ENCODE results near the gene INAVA.

Gene INAVA

DNA sequence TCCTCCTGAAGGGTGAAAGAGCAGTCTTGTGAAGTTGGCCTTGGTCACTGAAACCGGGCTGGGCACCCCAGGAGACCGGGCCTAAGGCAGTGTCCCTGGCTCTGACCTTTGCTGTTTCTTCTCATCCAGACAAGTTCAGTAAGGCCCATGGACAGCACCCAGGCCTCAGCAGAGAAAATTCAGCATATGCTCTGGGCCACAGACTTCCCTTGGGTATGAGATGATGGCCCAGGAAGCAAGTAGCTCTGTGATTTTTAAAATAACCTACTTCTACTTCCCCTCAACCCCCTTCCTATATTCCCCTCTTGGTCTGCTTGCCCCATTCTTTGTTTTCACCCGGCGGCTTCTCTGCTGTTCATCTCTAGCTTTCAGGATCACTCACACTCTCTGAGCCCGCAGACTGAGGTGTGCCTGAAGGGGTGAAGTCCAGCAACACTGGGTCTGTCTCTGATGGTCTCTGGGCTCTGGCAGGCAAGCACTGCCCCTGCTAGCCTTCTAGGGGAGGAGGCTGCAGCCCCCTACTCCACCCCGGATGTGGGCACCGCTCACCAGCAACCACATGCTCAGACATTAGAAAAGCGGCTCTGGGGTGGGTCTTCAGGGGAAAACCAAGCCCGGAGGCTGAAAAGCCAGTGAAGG is 24.8 kb upstream of the INAVA start:
- no peak for TF ChIP-seq GATA1 (IDR thresholded peaks at IDR 0.05; ENCODE audit: low read depth, low read length)
- no peak for TF ChIP-seq POLR2A (IDR thresholded peaks at IDR 0.05; ENCODE audit: low read length)

DNA sequence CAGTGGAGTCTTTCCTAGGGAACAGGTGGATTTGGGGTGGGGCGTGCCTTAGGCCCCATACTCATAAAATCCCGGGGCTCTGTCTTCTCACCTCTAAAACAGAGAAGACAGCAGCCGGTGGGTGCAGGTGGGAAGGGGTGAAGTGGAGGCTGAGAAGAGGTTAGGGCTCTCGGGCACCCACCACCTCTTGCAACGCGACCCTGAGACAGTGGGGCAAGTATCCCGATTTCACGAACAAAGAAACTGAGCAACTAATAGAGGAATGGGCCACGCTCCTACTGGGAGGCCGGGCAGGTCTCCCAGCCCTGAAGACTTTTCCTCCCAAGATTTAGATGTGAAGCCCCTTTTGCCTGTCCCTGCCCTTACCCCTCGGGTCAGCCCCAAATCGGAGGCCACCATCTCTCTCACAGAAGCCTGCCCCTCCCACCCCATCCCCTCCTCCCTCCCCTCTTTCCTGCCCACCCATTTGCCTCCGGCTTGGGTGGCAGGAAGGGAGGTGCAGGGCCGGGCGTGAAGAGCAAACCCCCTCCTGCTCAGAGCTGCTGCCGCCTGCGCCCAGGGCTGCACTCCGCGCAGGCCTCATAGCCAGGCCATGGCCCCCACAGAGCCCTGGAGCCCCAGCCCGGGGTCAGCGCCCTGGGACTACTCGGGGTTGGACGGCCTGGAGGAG is 22.1 kb upstream of the INAVA start, which contains the start of gene GPR25:
GPR25 (plus strand) TSS at position 536 of the 670 bp plus-strand sequence; CDS start at position 593, 57 bp downstream.
- DNase-seq, result no peak
- no peak for TF ChIP-seq GATA1 (IDR thresholded peaks at IDR 0.05; ENCODE audit: low read depth, low read length)
- TF ChIP-seq POLR2A (IDR thresholded peaks at IDR 0.05; ENCODE audit: low read length), result no peak

More for the DNA sequence above, 24.8 kb upstream of the INAVA start:
- no peak for DNase-seq

DNA sequence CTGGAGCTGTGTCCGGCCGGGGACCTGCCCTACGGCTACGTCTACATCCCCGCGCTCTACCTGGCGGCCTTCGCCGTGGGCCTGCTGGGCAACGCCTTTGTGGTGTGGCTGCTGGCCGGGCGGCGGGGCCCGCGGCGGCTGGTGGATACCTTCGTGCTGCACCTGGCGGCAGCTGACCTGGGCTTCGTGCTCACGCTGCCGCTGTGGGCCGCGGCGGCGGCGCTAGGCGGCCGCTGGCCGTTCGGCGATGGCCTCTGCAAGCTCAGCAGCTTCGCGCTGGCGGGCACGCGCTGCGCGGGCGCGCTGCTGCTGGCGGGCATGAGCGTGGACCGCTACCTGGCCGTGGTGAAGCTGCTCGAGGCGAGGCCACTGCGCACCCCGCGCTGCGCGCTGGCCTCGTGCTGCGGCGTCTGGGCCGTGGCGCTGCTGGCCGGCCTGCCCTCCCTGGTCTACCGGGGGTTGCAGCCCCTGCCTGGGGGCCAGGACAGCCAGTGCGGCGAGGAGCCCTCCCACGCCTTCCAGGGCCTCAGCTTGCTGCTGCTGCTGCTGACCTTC is 21.5 kb upstream of the INAVA start:
- no peak for DNase-seq
- TF ChIP-seq GATA1 (IDR thresholded peaks at IDR 0.05; ENCODE audit: low read depth, low read length) (no peak), POLR2A (IDR thresholded peaks at IDR 0.05; ENCODE audit: low read length) (no peak)

DNA sequence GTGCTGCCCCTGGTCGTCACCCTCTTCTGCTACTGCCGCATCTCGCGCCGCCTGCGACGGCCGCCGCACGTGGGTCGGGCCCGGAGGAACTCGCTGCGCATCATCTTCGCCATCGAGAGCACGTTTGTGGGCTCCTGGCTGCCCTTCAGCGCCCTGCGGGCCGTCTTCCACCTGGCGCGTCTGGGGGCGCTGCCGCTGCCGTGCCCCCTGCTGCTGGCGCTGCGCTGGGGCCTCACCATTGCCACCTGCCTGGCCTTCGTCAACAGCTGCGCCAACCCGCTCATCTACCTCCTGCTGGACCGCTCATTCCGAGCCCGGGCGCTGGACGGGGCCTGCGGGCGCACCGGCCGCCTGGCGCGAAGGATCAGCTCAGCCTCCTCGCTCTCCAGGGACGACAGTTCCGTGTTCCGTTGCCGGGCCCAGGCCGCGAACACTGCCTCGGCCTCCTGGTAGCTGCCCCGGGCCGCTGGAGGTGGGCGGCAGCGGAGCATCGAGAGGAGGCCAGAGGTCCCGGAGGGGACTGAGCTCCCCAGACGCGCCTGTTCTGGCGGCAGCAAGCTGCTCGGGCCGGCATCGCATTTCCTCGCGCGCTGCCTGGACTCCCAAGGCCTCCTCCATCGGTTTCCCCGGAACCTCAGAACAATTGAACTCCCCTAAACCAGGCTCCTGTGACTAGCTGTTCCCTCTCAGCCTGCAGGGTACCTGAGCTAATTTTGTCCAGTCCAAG is 20.9 kb upstream of the INAVA start:
- TF ChIP-seq POLR2A (IDR thresholded peaks at IDR 0.05; ENCODE audit: low read length) (no peak), GATA1 (IDR thresholded peaks at IDR 0.05; ENCODE audit: low read depth, low read length) (no peak)
- no peak for DNase-seq

DNA sequence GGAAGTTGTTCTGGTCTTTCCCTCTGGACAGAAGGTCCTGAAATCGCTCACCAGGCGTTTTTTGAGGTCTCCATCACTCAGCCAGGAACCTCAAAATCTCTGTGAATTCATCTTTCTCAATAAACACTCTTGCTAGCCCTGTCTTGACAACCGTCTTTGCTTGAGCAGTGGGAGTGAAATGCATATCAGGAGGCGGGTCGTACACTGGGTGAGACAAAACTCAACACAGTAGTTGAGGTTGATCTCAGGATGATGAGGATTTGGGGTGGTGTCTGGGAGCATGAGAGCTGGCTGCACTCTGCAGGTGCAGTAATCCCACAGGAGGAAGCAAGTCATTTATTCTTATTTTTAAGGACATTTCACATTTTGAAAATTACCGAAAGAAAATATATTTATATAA is 20.0 kb upstream of the INAVA start:
- DNase-seq, result no peak
- no peak for TF ChIP-seq POLR2A (IDR thresholded peaks at IDR 0.05; ENCODE audit: low read length)

DNA sequence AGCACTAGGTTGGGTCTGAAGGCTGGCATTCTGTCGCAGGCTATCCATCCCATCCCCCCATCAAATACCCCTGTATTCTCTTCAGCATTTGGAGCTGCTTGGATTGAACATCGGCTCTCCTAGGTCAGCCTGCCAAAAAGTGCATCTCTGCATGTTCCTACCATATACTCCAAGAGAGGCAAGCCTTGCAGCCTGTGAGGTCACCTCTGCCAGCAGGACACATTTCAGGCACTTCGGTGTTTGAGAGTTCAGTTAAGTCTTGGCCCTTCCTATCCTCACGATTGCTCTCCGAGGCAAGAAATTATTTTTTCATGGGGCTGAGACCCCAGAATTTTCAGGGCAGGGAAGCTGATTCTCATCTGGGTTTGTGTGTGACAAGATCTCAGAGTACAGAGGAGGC is 19.3 kb upstream of the INAVA start:
- TF ChIP-seq POLR2A (IDR thresholded peaks at IDR 0.05; ENCODE audit: low read length), result no peak
- TF ChIP-seq GATA1 (IDR thresholded peaks at IDR 0.05; ENCODE audit: low read depth, low read length), result no peak
- DNase-seq, result no peak

DNA sequence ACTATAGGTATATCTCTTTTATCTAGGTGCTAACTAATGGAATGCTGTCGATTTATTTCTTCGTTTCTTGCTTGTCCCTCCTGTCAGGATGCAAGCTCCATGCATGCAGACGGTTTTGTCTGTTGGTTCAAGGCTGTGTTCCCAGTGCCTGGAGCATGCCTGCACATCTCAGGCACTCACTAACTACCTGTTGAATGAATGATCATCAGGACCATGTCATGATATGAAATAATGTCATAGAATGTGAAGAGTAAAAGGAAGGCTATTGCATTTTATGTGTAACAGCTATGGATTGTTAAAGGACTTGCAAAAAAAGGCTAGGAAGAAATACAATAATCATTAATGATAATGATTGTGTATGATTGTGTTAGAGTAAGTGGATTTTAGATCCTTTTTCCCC is 17.7 kb upstream of the INAVA start:
- no peak for DNase-seq
- TF ChIP-seq GATA1 (IDR thresholded peaks at IDR 0.05; ENCODE audit: low read depth, low read length), result no peak

DNA sequence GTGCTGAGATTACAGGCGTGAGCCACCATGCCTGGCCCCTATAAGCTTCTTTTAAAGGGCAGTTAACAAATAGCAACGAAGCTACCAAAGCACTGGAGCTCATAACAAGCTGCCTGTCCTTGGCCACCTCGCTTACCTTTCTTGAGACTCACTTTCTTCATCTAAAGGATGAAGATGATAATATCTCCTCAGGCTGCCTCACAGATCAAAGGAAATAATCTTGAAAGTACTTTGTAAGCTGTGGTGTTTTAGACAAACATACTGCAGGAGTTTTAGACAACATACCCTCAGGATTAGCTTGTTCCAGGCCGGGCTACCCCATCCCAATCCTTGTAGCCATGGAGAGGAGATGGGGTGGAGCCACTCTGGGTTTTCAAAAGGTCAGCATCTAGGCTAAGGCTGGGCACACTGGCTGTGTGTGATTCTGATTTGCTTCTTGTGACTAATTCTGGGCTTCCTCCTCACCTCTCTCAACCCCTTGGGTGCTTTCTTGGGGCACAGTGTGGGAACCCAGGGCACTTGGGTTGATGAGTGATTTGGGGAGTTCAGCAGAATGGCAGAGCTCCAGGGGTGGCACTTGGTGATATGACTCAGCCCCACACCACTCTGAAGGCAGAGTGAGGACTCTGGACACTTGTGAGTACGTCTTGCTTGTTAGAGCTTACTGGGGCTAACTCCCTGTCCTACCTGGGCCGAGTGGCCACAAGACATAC is 16.7 kb upstream of the INAVA start:
- no peak for DNase-seq
- TF ChIP-seq POLR2A (IDR thresholded peaks at IDR 0.05; ENCODE audit: low read length) (no peak), GATA1 (IDR thresholded peaks at IDR 0.05; ENCODE audit: low read depth, low read length) (no peak)

DNA sequence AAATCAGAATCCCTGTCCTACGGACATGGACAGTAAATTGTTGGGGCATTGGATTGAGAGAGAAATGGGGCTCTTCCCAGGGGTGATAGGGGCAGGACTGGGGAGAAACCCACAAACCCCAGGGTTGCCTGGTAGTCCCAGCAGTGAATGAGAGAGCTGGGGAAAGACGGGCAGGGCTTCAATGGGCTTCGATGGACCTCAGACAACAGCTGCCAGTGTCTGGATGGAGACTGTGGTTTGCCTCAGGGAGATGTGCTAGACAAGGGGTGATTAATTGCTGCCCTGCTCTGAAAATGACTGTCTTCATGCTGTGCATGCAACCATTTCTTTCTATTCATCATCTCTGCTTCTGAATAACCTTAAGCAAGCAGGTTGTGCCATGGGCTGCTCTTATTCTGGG is 14.5 kb upstream of the INAVA start:
- no peak for TF ChIP-seq POLR2A (IDR thresholded peaks at IDR 0.05; ENCODE audit: low read length)
- no peak for TF ChIP-seq GATA1 (IDR thresholded peaks at IDR 0.05; ENCODE audit: low read depth, low read length)
- no peak for DNase-seq

DNA sequence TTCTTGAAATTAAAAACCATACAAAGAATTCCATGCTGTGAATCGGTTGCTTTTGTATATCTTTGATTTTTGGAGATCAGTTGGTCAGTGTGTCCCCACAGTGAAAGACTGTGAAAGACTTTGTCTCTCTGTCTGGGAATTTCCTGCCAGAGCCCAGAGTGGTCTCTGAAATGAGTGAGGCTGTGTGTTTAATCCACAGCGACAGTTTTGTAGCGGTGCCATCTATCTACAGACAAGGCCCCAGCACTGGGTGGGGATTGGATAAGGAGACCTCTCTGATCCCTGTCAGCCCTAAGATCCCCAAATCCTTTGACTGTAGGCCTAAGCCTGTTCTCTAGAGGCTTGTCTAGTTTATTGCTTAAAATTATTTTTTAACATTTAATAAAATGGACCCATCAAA is 11.6 kb upstream of the INAVA start:
- no peak for DNase-seq
- TF ChIP-seq GATA1 (IDR thresholded peaks at IDR 0.05; ENCODE audit: low read depth, low read length), result no peak
- TF ChIP-seq POLR2A (IDR thresholded peaks at IDR 0.05; ENCODE audit: low read length), result no peak

DNA sequence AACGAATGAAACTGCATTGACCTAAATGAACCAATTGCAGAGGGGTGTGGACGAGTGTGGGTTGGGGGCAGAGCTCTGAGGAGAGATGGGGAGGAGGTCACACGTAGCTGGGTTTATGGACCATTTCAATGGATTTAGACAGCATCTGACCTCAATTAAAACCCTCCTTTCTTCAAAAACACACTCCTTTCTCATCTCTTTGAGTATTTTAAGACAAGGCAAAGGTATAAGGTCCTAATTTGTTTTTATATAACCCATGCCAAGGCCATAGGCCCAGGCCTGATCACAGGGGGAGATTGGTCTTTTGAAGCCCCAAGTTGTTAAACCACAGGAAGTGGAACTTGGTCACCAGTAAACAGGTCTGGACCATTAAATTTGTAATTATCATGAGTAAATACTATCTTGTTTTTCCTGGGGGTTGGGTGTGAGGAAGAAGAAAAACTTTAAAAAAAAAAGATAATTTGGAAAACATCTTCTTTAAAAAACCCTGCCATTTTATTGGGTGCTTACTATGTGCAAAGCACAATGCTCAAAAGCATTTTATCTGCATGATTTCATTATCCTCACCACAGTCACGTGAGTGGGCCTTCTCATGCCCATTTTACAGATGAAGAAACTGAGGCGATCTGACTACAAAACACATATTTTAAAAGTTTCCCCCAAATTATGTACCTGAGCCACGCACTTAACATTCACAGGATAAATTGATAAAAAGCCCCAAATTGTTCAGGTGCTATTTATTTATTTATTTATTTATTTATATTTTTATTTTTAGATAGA is 8.9 kb upstream of the INAVA start:
- TF ChIP-seq POLR2A (IDR thresholded peaks at IDR 0.05; ENCODE audit: low read length) (no peak), GATA1 (IDR thresholded peaks at IDR 0.05; ENCODE audit: low read depth, low read length) (no peak)
- no peak for DNase-seq

DNA sequence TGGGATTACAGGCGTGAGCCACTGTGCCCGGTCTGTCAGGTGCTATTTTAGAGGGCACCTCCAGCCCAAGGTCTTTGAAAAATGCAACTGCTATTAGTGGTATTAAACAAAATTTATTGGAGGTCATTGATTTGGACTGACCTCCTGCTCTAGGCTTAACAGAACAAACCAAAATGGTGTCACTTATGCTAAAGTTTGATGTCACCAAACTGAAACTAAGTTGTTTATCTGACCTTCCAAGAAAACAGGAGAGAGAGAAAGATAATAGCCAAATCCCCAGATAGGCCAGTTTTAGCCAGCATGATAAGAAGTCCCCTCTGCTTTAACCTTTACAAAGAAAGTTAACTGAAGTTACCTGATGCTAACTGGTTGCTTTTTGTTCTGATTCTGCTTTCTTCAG is 8.1 kb upstream of the INAVA start:
- DNase-seq, result peak in 1 of 2 experiments; percentile 41
- TF ChIP-seq GATA1 (IDR thresholded peaks at IDR 0.05; ENCODE audit: low read depth, low read length) (no peak), POLR2A (IDR thresholded peaks at IDR 0.05; ENCODE audit: low read length) (no peak)

DNA sequence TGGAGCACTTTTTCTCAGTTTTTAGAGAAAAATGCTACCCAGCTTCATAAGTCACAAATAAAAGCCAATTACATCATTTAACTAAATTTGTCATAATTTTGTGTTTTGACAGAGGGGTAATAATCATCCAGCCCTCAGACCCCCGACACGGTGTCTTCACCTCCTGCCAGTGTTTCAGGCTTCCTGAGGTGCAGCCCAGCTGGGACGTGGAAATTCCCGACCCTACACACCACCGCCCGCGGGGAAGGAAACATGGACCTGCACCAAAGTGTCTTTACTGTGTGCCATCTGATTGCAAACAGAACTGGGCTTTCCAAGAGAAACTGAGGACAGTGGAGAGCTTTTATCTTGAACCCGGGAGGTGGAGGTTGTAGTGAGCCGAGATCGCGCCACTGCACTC is 7.7 kb upstream of the INAVA start:
- no peak for TF ChIP-seq POLR2A (IDR thresholded peaks at IDR 0.05; ENCODE audit: low read length)
- TF ChIP-seq GATA1 (IDR thresholded peaks at IDR 0.05; ENCODE audit: low read depth, low read length), result no peak

More for the DNA sequence above, 7.7 kb upstream of the INAVA start:
- DNase-seq, result no peak

Data from erythroblast (primary cell).